ENCODE results near the gene TTC1. TPM values are rescaled to one million over a fixed set of nuclear protein-coding genes. Genes with fewer than 3 reads are reported as not detected.

Gene TTC1
- total RNA-seq, 1 experiment from 2014 or later, result 43.7 TPM

DNA sequence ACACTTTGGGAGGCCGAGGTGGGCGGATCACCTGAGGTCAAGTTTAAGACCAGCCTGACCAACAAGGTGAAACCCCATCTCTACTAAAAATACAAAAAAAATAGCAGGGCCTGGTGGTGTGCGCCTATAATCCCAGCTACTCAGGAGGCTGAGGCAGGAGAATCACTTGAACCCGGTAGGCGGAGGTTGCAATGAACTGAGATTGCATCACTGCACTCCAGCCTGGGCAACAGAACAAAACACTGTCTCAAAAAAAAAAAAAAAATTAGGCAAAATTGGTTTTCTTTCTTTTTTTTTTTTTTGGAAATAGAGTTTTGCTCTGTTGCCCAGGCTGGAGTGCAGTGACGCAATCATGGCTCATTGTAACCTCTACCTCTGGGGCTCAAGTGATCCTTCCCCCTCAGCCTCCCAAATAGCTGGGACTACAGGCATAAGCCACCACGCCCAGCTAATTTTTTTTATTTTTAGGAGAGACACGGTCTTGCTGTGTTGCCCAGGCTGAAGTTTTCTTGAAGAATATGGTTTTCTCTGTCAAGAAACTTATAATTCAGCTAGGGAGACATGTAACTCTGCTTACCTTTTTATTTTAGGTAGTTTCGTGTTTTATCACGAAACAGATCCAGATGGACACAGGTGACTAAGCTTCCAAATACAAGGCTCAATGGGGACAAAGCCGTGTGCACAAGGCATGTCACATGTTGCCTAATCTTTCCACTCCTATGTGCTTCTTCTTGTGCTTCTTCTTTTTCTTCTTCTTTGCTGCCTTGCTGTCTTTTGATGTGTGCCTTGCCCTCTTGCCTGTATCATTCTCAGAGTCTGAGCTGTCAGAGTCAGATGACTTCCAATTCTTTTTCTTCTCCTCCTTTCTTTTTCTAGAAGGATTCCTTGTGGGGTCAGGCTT, 14.3 kb downstream of the TTC1 start:
- Histone ChIP-seq H3K4me2 (ENCODE audit: low read depth, low read length, poor library complexity, severe bottlenecking) (no peak overlapping the region), H3K79me2 (ENCODE audit: low read length) (peaks cover 57% of the 10 kb centered on the region), H4K20me1 (ENCODE audit: insufficient read depth, low read depth, low read length) (no peaks in the 10 kb centered on the region), H3K36me3 (ENCODE audit: insufficient read depth, low read length) (peaks cover 15% of the 10 kb centered on the region; the same call in 1 of the 2 replicates), H2AFZ (ENCODE audit: low read length) (no peak overlapping the region), H3K27ac (ENCODE audit: low read length) (no peak overlapping the region), H3K27me3 (ENCODE audit: low read length) (no peaks in the 10 kb centered on the region), H3K4me1 (ENCODE audit: low read length) (no peaks in the 10 kb centered on the region; the same call in 1 of the 2 replicates), H3K4me3 (ENCODE audit: low read length) (no peak overlapping the region), H3K9ac (ENCODE audit: low read length) (no peak overlapping the region), H3K9me2 (replicated peaks; ENCODE audit: insufficient read depth, low read length) (no peaks in the 10 kb centered on the region), H3K9me3 (ENCODE audit: low read length) (no peaks in the 10 kb centered on the region)
- DNase-seq, result no peak

DNA sequence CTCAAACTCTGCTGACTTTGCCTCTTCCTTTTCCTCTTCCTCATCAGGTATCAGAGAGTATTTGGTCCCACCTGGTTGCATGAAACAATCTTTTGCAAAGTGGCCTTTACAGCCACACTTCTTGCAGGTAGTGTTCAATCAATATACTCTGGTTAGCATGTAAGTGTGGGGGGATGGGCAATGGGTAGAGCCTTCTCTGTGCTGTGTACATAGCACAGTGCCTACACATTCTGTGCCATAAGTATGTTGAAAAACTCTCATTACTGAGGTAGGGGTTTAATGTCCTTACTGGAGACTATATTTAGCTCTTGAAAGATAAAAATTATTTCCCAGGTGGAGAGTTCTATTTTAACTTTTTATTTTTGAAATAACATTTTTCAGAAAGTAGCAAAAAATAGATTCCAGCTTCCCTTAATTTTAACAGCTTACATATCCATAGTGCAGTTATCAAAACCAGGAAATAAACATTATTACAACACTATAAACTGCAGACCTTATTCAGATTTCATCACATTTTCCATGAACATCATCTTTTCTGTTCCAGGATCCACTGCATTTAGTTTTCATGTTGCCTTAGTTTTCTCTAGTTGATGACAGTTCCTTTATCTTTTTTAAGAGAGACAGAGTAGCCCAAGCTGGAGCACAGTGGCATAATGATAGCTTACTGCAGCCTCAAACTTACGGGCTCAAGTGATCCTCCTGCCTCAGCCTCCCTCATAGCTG, 15.1 kb downstream of the TTC1 start:
- no peak overlapping the region for H3K4me2 ChIP-seq (ENCODE audit: low read depth, low read length, poor library complexity, severe bottlenecking)
- no peak overlapping the region for H3K9ac ChIP-seq (ENCODE audit: low read length)
- no peak overlapping the region for H2AFZ ChIP-seq (ENCODE audit: low read length)
- H3K9me2 ChIP-seq (replicated peaks; ENCODE audit: insufficient read depth, low read length), result no peaks in the 10 kb centered on the region
- no peaks in the 10 kb centered on the region; the same call in 1 of the 2 replicates for H3K4me1 ChIP-seq (ENCODE audit: low read length)
- no peaks in the 10 kb centered on the region for H4K20me1 ChIP-seq (ENCODE audit: insufficient read depth, low read depth, low read length)
- H3K4me3 ChIP-seq (ENCODE audit: low read length), result no peak overlapping the region
- H3K27me3 ChIP-seq (ENCODE audit: low read length), result no peaks in the 10 kb centered on the region
- peaks cover 16% of the 10 kb centered on the region; the same call in 1 of the 2 replicates for H3K36me3 ChIP-seq (ENCODE audit: insufficient read depth, low read length)
- peaks cover 59% of the 10 kb centered on the region for H3K79me2 ChIP-seq (ENCODE audit: low read length)
- no peak for DNase-seq
- H3K27ac ChIP-seq (ENCODE audit: low read length), result no peak overlapping the region
- no peaks in the 10 kb centered on the region for H3K9me3 ChIP-seq (ENCODE audit: low read length)

DNA sequence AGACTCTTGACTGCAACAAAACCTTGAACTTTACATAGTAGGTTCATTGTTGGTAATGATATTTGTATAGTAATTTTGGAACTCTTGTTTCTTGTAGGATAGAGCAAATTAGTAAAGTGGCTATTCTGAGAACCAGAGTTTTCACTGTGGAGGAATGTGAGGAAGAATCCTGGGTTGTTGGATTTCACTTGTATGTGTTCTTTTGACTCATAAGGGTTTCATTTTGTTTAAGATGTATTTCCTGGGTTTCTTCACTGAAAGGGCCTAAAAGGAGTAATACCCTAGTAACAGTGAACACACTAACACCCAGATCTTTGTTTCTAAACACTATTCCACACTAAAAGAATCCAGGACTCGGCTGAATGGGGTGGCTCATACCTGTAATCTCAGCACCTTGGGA, 20.1 kb downstream of the TTC1 start:
- peaks cover 16% of the 10 kb centered on the region; the same call in 1 of the 2 replicates for H3K36me3 ChIP-seq (ENCODE audit: insufficient read depth, low read length)
- no peak for DNase-seq
- H4K20me1 ChIP-seq (ENCODE audit: insufficient read depth, low read depth, low read length), result no peaks in the 10 kb centered on the region
- no peaks in the 10 kb centered on the region for H3K27me3 ChIP-seq (ENCODE audit: low read length)
- H3K9me3 ChIP-seq (ENCODE audit: low read length), result no peaks in the 10 kb centered on the region
- H3K4me2 ChIP-seq (ENCODE audit: low read depth, low read length, poor library complexity, severe bottlenecking), result no peak overlapping the region
- no peak overlapping the region for H3K4me3 ChIP-seq (ENCODE audit: low read length)
- H2AFZ ChIP-seq (ENCODE audit: low read length), result no peak overlapping the region
- peaks cover 74% of the 10 kb centered on the region for H3K79me2 ChIP-seq (ENCODE audit: low read length)
- no peak overlapping the region for H3K9ac ChIP-seq (ENCODE audit: low read length)
- H3K9me2 ChIP-seq (replicated peaks; ENCODE audit: insufficient read depth, low read length), result no peaks in the 10 kb centered on the region
- H3K4me1 ChIP-seq (ENCODE audit: low read length), result no peaks in the 10 kb centered on the region
- no peak overlapping the region for H3K27ac ChIP-seq (ENCODE audit: low read length)

DNA sequence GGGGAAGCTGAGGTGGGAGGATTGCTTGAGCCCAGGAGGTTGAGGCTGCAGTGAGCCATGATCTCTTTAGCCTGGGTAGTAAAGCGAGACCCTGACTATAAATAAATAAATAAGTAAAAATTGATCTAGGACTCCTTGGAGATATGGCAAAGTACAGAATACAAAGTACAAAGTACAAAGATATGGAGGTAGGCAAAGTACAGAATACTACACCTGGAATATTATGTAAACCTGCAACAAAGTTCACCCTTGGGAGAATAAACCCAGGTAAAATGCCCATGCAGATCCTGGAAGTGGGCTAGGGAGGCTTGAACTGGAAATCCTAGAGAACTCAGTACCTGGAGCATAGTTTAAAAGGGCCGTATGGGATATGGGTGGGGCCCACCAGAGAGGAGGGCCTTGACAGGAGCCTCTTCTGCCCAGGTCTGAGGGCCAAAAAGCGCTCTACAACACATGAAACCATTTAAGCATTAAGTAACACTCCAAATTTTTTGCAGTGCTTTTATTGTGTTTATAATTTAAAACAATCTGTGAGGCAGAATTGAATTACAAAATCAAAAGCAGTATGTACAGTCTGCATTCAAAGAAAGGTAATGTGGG, 20.7 kb downstream of the TTC1 start:
- no peaks in the 10 kb centered on the region for H3K4me1 ChIP-seq (ENCODE audit: low read length)
- no peak overlapping the region for H3K4me2 ChIP-seq (ENCODE audit: low read depth, low read length, poor library complexity, severe bottlenecking)
- H3K79me2 ChIP-seq (ENCODE audit: low read length), result peaks cover 69% of the 10 kb centered on the region
- no peaks in the 10 kb centered on the region for H3K9me3 ChIP-seq (ENCODE audit: low read length)
- H2AFZ ChIP-seq (ENCODE audit: low read length), result no peak overlapping the region
- DNase-seq, result no peak
- peaks cover 16% of the 10 kb centered on the region; the same call in 1 of the 2 replicates for H3K36me3 ChIP-seq (ENCODE audit: insufficient read depth, low read length)
- H3K9me2 ChIP-seq (replicated peaks; ENCODE audit: insufficient read depth, low read length), result no peaks in the 10 kb centered on the region
- H3K9ac ChIP-seq (ENCODE audit: low read length), result no peak overlapping the region
- H3K4me3 ChIP-seq (ENCODE audit: low read length), result no peak overlapping the region
- no peaks in the 10 kb centered on the region for H3K27me3 ChIP-seq (ENCODE audit: low read length)
- H4K20me1 ChIP-seq (ENCODE audit: insufficient read depth, low read depth, low read length), result no peaks in the 10 kb centered on the region
- H3K27ac ChIP-seq (ENCODE audit: low read length), result no peak overlapping the region

DNA sequence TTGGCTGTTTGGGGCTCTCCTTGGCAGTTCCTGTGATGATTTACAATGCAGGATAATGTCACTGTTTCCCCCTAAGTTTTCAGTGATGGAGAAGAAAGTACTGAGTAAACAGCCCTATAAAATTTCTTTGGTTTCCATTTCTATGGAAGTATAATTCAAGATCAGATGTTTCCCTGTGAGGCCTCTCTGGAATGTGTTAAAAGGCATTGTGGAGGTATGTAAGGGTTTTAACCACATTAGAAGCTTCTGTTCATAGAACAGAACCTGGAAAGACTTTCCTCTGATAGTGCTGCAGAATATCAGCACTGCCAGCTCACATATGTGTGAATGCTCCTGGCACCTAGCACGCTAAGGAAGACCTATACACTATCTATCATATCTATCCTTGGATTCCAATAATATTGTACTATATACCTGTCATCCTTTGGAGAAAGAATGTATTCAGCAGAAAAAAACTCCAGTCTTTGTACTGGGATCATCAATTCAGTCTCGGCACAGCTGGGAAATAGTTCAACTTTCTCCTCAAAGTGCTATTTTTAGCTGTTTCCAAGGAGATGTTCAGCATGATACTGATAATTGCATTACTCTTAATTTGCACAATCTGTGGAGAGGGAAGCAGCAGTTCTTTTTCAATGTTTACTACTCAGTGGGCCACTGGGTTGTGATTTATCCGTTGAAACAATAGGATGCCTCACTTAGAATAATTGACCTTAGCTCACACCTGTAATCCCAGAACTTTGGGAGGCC, 21.9 kb downstream of the TTC1 start:
- no peak overlapping the region for H3K4me3 ChIP-seq (ENCODE audit: low read length)
- H3K9me2 ChIP-seq (replicated peaks; ENCODE audit: insufficient read depth, low read length), result no peaks in the 10 kb centered on the region
- no peaks in the 10 kb centered on the region for H3K9me3 ChIP-seq (ENCODE audit: low read length)
- no peaks in the 10 kb centered on the region for H3K4me1 ChIP-seq (ENCODE audit: low read length)
- DNase-seq, result no peak
- peaks cover 21% of the 10 kb centered on the region; the same call in 1 of the 2 replicates for H3K36me3 ChIP-seq (ENCODE audit: insufficient read depth, low read length)
- peaks cover 64% of the 10 kb centered on the region for H3K79me2 ChIP-seq (ENCODE audit: low read length)
- H3K27ac ChIP-seq (ENCODE audit: low read length), result no peak overlapping the region
- H4K20me1 ChIP-seq (ENCODE audit: insufficient read depth, low read depth, low read length), result no peaks in the 10 kb centered on the region
- H3K27me3 ChIP-seq (ENCODE audit: low read length), result no peaks in the 10 kb centered on the region
- no peak overlapping the region for H3K9ac ChIP-seq (ENCODE audit: low read length)
- no peak overlapping the region for H2AFZ ChIP-seq (ENCODE audit: low read length)
- no peak overlapping the region for H3K4me2 ChIP-seq (ENCODE audit: low read depth, low read length, poor library complexity, severe bottlenecking)

DNA sequence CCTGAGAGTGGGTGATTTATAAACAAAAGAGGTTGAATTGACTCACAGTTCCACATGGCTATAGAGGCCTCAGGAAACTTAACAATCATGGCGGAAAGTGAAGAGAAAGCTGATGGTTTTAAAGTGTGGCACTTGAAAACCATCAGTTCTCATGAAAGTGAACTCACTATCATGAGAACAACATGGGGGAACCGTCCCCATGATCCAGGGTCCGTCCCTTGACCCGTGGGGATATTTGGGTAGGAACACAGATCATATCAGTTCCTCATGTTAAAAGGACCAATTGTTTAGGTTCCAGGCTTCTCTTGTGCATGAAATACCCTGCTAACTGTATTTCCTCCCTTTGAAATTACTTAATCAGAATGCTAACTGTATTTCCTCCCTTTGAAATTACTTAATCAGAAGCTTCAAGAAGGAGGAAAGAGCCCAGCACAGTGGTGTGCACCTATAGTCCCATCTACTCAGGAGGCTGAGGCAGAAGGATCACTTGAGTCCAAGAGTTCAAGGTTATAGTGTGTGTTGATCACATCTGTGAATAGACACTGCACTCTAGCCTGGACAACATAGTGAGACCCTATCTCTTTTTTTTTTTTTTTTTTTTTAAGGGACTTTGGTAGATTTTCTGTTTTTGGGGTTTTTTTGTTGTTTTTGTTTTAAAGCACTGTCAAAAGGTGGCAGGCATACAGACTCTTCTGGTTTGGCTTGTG, 24.8 kb downstream of the TTC1 start:
- H4K20me1 ChIP-seq (ENCODE audit: insufficient read depth, low read depth, low read length), result no peaks in the 10 kb centered on the region
- no peaks in the 10 kb centered on the region for H3K9me3 ChIP-seq (ENCODE audit: low read length)
- H3K36me3 ChIP-seq (ENCODE audit: insufficient read depth, low read length), result peaks cover 23% of the 10 kb centered on the region; the same call in 1 of the 2 replicates
- H3K4me1 ChIP-seq (ENCODE audit: low read length), result no peaks in the 10 kb centered on the region
- H3K27me3 ChIP-seq (ENCODE audit: low read length), result no peaks in the 10 kb centered on the region
- H3K9me2 ChIP-seq (replicated peaks; ENCODE audit: insufficient read depth, low read length), result no peaks in the 10 kb centered on the region
- no peak overlapping the region for H3K4me3 ChIP-seq (ENCODE audit: low read length)
- H3K27ac ChIP-seq (ENCODE audit: low read length), result no peak overlapping the region
- H3K4me2 ChIP-seq (ENCODE audit: low read depth, low read length, poor library complexity, severe bottlenecking), result no peak overlapping the region
- DNase-seq, result no peak
- H3K79me2 ChIP-seq (ENCODE audit: low read length), result peaks cover 37% of the 10 kb centered on the region
- H2AFZ ChIP-seq (ENCODE audit: low read length), result no peak overlapping the region
- H3K9ac ChIP-seq (ENCODE audit: low read length), result no peak overlapping the region

DNA sequence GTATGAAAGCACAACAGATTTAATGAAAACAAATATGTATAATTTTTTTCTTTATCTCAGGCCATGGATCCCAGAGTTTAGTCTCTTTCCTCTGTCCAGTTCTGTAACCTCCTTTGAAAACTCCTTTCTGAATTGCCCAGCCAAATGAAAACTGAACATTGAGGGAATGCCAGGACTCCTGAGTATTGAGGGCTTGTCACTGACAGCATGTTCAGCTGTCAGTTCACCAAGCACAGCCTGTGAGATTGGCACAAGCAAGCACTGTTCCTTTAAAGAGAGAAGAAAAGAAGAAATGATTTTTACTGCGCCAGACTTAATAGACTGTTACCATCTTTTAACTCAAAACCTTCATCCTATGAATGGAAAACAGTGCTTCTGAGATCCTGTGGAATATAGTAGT, 27.3 kb downstream of the TTC1 start:
- Histone ChIP-seq H3K9me3 (ENCODE audit: low read length) (no peaks in the 10 kb centered on the region), H3K4me3 (ENCODE audit: low read length) (no peak overlapping the region), H3K27me3 (ENCODE audit: low read length) (no peaks in the 10 kb centered on the region), H3K4me1 (ENCODE audit: low read length) (no peaks in the 10 kb centered on the region), H3K79me2 (ENCODE audit: low read length) (peaks cover 13% of the 10 kb centered on the region), H3K4me2 (ENCODE audit: low read depth, low read length, poor library complexity, severe bottlenecking) (no peak overlapping the region), H3K27ac (ENCODE audit: low read length) (no peak overlapping the region), H3K9ac (ENCODE audit: low read length) (no peak overlapping the region), H2AFZ (ENCODE audit: low read length) (no peak overlapping the region), H3K36me3 (ENCODE audit: insufficient read depth, low read length) (peaks cover 27% of the 10 kb centered on the region; the same call in 1 of the 2 replicates), H4K20me1 (ENCODE audit: insufficient read depth, low read depth, low read length) (no peaks in the 10 kb centered on the region), H3K9me2 (replicated peaks; ENCODE audit: insufficient read depth, low read length) (no peaks in the 10 kb centered on the region)
- no peak for DNase-seq

All from Karpas-422 (cell line).